SH-SY5Y (cell line): ENCODE measurements around the gene MGA.

Experiments used
- GATA2 ChIP-seq: IDR thresholded peaks from 2 replicates; pipeline ENCODE4 v1.6.1; 2011; ENCODE audit warnings: mild to moderate bottlenecking, low read depth, low read length
- GATA3 ChIP-seq: IDR thresholded peaks from 2 replicates; pipeline ENCODE4 v1.6.1; 2011; ENCODE audit warnings: low read depth, mild to moderate bottlenecking, low read length, moderate library complexity

GRCh38 chr15:41801185-41801584 is 141.0 kb downstream of the MGA start:
- TF ChIP-seq GATA2 (no peak), GATA3 (no peak)
